Measurements from ENCODE around the gene MANBA.
"Not testable (repeated sequence)": the region's sequence is repeated elsewhere in the genome, so short reads cannot be mapped to it uniquely, and the experiment has no call there.

The MANBA gene

DNA sequence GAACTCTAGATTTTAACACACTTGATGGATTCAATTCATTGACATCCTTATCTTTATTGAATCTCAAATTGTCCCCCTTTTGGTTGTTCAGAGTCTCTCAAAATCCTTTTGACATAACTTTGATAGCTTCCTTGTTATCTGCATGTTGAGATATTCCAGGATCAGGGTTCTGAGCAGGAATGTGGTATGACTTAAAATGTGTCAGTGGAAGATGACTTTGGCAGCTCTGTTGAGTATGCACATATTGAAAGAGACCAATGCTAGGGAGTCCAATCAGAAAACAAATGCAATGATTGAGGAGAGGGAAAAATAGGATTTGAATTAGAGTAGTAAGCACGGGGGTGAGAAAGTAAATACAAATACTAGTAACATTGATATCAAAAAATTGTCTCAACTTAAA lies 93.8 kb downstream of the MANBA start:
- DNase-seq, result no peak

- no peak for DNase-seq
Measured at GRCh38 chr4:102665527-102665926, 95.2 kb downstream of the MANBA start.

- no peak for DNase-seq
Measured at GRCh38 chr4:102663073-102663472, 97.7 kb downstream of the MANBA start.

- DNase-seq, result no peak
Measured at GRCh38 chr4:102657206-102657605, 103.6 kb downstream of the MANBA start.

DNA sequence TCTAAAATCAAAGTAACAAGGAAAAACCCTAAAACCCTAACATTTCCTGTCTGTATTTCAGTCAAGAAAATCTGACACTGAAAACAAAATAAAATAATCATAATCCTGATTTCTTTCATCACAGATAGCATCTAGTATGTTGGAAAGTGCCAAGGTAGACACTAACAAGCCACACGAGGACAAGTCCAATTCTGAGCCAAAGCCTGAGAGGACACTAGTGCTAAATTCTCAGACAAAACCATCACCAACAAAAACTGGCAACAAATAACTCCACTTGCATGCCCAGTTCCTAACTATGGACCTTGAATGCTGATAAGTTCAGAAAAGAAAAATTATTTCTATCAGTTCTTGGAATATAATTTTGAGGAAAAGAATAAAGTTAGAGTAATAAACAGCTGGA lies 113.7 kb downstream of the MANBA start:
- DNase-seq, result no peak

GRCh38 chr4:102642631-102643298 lies 118.0 kb downstream of the MANBA start:
- no peak for DNase-seq

GRCh38 chr4:102641793-102642192 lies 119.0 kb downstream of the MANBA start:
- DNase-seq, result no peak

GRCh38 chr4:102640669-102641068 lies 120.1 kb downstream of the MANBA start:
- no peak for DNase-seq

- no peak for DNase-seq
Measured at GRCh38 chr4:102639598-102639997, 121.2 kb downstream of the MANBA start.

GRCh38 chr4:102638621-102639020 lies 122.1 kb downstream of the MANBA start:
- DNase-seq, result no peak

- no peak for DNase-seq
Measured at GRCh38 chr4:102637391-102637790, 123.4 kb downstream of the MANBA start.

GRCh38 chr4:102633100-102633499 lies 127.7 kb downstream of the MANBA start:
- no peak for DNase-seq

- no peak for DNase-seq
Measured at GRCh38 chr4:102632241-102633065, 128.3 kb downstream of the MANBA start.

DNA sequence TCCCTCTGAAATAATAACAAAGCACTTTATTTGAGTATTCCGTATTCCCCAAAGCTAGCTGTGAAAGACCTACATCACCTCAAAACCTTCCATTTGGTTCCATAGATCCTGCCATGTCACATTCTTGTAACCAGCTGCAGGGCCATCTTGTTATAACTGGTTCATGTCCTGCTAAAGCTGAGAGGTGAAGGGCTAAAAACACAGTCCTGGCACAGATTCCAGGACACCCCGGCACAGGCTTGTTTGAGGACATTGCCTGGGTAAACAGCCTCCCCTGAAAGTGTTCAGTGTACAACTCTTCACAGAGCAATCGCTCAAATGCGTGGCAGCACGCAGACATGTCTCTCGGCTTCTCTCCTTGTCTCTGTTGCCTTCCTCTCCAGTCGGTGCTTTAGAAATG lies 129.2 kb downstream of the MANBA start:
- no peak for DNase-seq

DNA sequence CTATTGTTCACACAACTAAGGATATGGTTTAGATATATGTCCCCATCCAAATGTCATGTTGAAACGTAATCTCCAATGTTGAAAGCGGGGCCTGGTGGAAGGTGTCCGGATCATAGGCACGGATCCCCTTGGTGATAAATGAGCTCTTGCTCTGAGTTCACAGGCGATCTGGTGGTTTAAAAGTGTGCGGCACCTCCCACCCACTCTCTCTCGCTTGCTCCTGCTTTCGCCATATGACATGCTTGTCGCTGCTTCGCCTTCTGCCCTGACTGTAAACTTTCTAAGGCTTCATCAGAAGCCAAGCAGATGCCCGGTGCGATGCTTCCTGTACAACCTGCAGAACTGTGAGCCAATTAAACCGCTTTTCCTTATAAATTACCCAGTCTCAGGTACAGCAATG lies 131.1 kb downstream of the MANBA start:
- DNase-seq, result no peak

GRCh38 chr4:102627831-102628523 lies 132.8 kb downstream of the MANBA start:
- DNase-seq, result no peak

DNA sequence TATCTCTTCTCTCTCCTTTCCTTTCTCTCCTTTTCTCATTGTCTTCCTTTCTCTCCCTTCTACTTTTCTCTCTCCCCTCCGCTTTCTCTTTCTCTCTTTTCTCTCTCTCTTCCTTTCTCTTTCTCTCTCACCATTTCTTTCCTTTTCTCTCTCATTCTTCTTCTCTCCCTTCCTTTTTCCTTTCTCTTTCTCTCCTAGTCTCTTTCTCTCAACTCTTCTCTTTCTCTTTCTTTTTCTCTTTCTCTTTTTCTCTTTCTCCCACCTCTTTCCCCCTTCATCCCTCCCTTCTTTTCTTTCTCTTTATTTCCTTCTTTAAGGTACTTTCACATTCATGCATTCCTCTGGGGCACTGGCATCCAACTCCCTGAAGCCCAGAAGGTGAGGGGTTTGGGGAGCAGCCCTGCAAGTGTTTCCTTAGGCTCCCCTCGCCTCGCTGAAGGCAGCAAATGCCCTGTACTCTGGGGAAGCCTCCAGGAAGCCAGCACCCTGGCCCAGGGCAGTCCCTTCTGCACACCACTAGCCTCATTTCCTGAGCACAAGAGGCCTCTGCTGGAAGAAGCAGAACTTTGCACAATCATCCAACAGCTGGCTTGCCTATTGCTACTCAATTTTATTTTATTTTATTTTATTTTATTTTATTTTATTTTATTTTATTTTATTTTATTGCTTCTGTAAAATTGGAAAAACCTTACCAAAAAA lies 135.4 kb downstream of the MANBA start:
- DNase-seq, result no peak

GRCh38 chr4:102624505-102624904 lies 136.3 kb downstream of the MANBA start:
- peak; percentile 5 for DNase-seq

DNA sequence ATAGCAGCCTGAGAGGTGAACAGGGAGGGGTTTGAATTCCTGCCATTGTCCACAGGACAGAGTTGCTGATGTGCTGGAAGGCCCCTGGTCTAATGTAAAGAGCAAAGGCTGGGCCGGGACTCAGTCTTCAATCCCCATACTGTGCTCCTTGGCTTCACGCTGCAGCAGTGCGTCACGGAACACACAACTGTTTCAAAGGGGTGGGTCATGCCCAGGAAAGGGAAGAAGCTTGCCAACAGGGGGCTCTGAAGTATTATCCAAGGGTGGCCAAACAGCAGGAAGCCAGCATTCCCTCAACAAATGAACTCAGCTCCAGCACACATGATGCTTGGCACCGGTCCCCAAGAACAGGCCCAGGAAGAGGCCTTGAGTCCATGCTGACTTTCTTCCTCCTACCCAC lies 137.1 kb downstream of the MANBA start:
- DNase-seq, result peak; percentile 63

GRCh38 chr4:102620697-102621497 lies 139.9 kb downstream of the MANBA start:
- DNase-seq, result peak; percentile 29

DNA sequence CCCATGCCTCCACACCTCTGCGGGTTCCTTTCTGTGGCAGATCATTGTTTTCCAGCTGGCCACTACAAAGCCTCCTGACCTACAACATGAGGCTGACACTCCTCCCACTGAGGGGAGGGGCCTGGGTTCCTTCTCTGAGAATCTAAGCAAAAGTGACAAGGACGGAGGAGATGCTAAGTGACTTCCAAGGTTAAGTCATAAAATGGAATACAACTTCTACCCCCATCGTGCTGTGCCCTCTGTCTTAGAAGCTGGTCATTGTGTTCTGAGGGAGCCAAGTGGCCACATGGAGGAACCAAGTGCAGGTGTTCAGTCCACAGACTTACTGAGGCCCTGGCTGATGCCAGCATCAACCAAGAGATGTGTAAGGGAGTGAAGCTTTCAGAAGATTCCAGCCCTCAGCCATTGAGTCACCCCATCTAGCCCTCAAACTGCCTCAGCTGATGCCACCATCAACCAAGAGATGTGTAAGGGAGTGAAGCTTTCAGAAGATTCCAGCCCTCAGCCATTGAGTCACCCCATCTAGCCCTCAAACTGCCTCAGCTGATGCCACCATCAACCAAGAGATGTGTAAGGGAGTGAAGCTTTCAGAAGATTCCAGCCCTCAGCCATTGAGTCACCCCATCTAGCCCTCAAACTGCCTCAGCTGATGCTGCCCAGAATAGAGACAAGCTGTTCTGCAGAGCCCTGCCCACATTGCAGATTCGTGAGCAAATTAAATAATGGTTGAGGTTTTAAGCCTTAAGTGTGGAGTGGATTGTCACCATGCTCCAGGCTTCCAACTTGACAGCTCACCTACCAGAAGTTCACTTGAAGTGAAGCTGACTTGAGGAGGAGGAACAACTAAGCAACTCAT lies 140.8 kb downstream of the MANBA start:
- not testable (repeated sequence) for DNase-seq
